Measurements from ENCODE around the gene ROR1.

ROR1 gene

GRCh38 chr1:64019818-64020217, 246.0 kb downstream of the ROR1 start:
- H3K9ac ChIP-seq (ENCODE audit: low read length): no peak overlapping the region
- H3K4me1 ChIP-seq (ENCODE audit: control insufficient read depth, insufficient read depth, low read length): peaks cover 13% of the 10 kb centered on the region
- H3K27me3 ChIP-seq (ENCODE audit: control insufficient read depth, insufficient read depth, low read length): no peaks in the 10 kb centered on the region
- no peaks in the 10 kb centered on the region for H3K9me3 ChIP-seq (ENCODE audit: control insufficient read depth, low read length)
- no peak overlapping the region for H3K4me3 ChIP-seq (ENCODE audit: low read length)
- no peaks in the 10 kb centered on the region for H3K36me3 ChIP-seq (ENCODE audit: control insufficient read depth, insufficient read depth, low read length)

- no peaks in the 10 kb centered on the region for H3K36me3 ChIP-seq (ENCODE audit: control insufficient read depth, insufficient read depth, low read length)
- no peaks in the 10 kb centered on the region for H3K9me3 ChIP-seq (ENCODE audit: control insufficient read depth, low read length)
- no peak overlapping the region for H3K4me3 ChIP-seq (ENCODE audit: low read length)
- no peaks in the 10 kb centered on the region for H3K27me3 ChIP-seq (ENCODE audit: control insufficient read depth, insufficient read depth, low read length)
- H3K9ac ChIP-seq (ENCODE audit: low read length): no peak overlapping the region
- H3K4me1 ChIP-seq (ENCODE audit: control insufficient read depth, insufficient read depth, low read length): peaks cover 13% of the 10 kb centered on the region
These were observed 247.2 kb downstream of the ROR1 start for GRCh38 chr1:64021066-64021465.

- Histone ChIP-seq H3K4me1 (ENCODE audit: control insufficient read depth, insufficient read depth, low read length) (peaks cover 3% of the 10 kb centered on the region), H3K4me3 (ENCODE audit: low read length) (no peak overlapping the region), H3K9me3 (ENCODE audit: control insufficient read depth, low read length) (no peaks in the 10 kb centered on the region), H3K27me3 (ENCODE audit: control insufficient read depth, insufficient read depth, low read length) (no peaks in the 10 kb centered on the region), H3K9ac (ENCODE audit: low read length) (no peak overlapping the region), H3K36me3 (ENCODE audit: control insufficient read depth, insufficient read depth, low read length) (no peaks in the 10 kb centered on the region)
These were observed 251.2 kb downstream of the ROR1 start for GRCh38 chr1:64025051-64025450.

GRCh38 chr1:64029037-64029436, 255.2 kb downstream of the ROR1 start:
- Histone ChIP-seq H3K9me3 (ENCODE audit: control insufficient read depth, low read length) (no peaks in the 10 kb centered on the region), H3K4me1 (ENCODE audit: control insufficient read depth, insufficient read depth, low read length) (no peaks in the 10 kb centered on the region), H3K36me3 (ENCODE audit: control insufficient read depth, insufficient read depth, low read length) (no peaks in the 10 kb centered on the region), H3K4me3 (ENCODE audit: low read length) (no peak overlapping the region), H3K27me3 (ENCODE audit: control insufficient read depth, insufficient read depth, low read length) (no peaks in the 10 kb centered on the region), H3K9ac (ENCODE audit: low read length) (no peak overlapping the region)

GRCh38 chr1:64030411-64030810, 256.6 kb downstream of the ROR1 start:
- Histone ChIP-seq H3K27me3 (ENCODE audit: control insufficient read depth, insufficient read depth, low read length) (no peaks in the 10 kb centered on the region), H3K9ac (ENCODE audit: low read length) (no peak overlapping the region), H3K9me3 (ENCODE audit: control insufficient read depth, low read length) (no peaks in the 10 kb centered on the region), H3K36me3 (ENCODE audit: control insufficient read depth, insufficient read depth, low read length) (no peaks in the 10 kb centered on the region), H3K4me1 (ENCODE audit: control insufficient read depth, insufficient read depth, low read length) (no peaks in the 10 kb centered on the region), H3K4me3 (ENCODE audit: low read length) (no peak overlapping the region)

- Histone ChIP-seq H3K36me3 (ENCODE audit: control insufficient read depth, insufficient read depth, low read length) (no peaks in the 10 kb centered on the region), H3K9ac (ENCODE audit: low read length) (no peak overlapping the region), H3K27me3 (ENCODE audit: control insufficient read depth, insufficient read depth, low read length) (no peaks in the 10 kb centered on the region), H3K9me3 (ENCODE audit: control insufficient read depth, low read length) (no peaks in the 10 kb centered on the region), H3K4me1 (ENCODE audit: control insufficient read depth, insufficient read depth, low read length) (no peaks in the 10 kb centered on the region), H3K4me3 (ENCODE audit: low read length) (no peak overlapping the region)
These were observed 257.4 kb downstream of the ROR1 start for GRCh38 chr1:64031236-64031635.

GRCh38 chr1:64033667-64034220, 259.9 kb downstream of the ROR1 start:
- Histone ChIP-seq H3K4me3 (ENCODE audit: low read length) (no peak overlapping the region), H3K27me3 (ENCODE audit: control insufficient read depth, insufficient read depth, low read length) (no peaks in the 10 kb centered on the region), H3K9ac (ENCODE audit: low read length) (no peak overlapping the region), H3K36me3 (ENCODE audit: control insufficient read depth, insufficient read depth, low read length) (no peaks in the 10 kb centered on the region), H3K9me3 (ENCODE audit: control insufficient read depth, low read length) (no peaks in the 10 kb centered on the region), H3K4me1 (ENCODE audit: control insufficient read depth, insufficient read depth, low read length) (no peaks in the 10 kb centered on the region)

- Histone ChIP-seq H3K27me3 (ENCODE audit: control insufficient read depth, insufficient read depth, low read length) (no peaks in the 10 kb centered on the region), H3K4me3 (ENCODE audit: low read length) (no peak overlapping the region), H3K9ac (ENCODE audit: low read length) (no peak overlapping the region), H3K9me3 (ENCODE audit: control insufficient read depth, low read length) (no peaks in the 10 kb centered on the region), H3K4me1 (ENCODE audit: control insufficient read depth, insufficient read depth, low read length) (peaks cover 8% of the 10 kb centered on the region), H3K36me3 (ENCODE audit: control insufficient read depth, insufficient read depth, low read length) (no peaks in the 10 kb centered on the region)
These were observed 262.7 kb downstream of the ROR1 start for GRCh38 chr1:64036549-64036948.

- H3K4me1 ChIP-seq (ENCODE audit: control insufficient read depth, insufficient read depth, low read length): peaks cover 21% of the 10 kb centered on the region
- H3K36me3 ChIP-seq (ENCODE audit: control insufficient read depth, insufficient read depth, low read length): no peaks in the 10 kb centered on the region
- H3K9me3 ChIP-seq (ENCODE audit: control insufficient read depth, low read length): no peaks in the 10 kb centered on the region
- H3K27me3 ChIP-seq (ENCODE audit: control insufficient read depth, insufficient read depth, low read length): no peaks in the 10 kb centered on the region
- H3K9ac ChIP-seq (ENCODE audit: low read length): no peak overlapping the region
- no peak overlapping the region for H3K4me3 ChIP-seq (ENCODE audit: low read length)
These were observed 264.3 kb downstream of the ROR1 start for GRCh38 chr1:64038119-64038518.

- Histone ChIP-seq H3K4me1 (ENCODE audit: control insufficient read depth, insufficient read depth, low read length) (peaks cover 24% of the 10 kb centered on the region), H3K9me3 (ENCODE audit: control insufficient read depth, low read length) (no peaks in the 10 kb centered on the region), H3K27me3 (ENCODE audit: control insufficient read depth, insufficient read depth, low read length) (no peaks in the 10 kb centered on the region), H3K36me3 (ENCODE audit: control insufficient read depth, insufficient read depth, low read length) (no peaks in the 10 kb centered on the region), H3K4me3 (ENCODE audit: low read length) (no peak overlapping the region), H3K9ac (ENCODE audit: low read length) (no peak overlapping the region)
These were observed 265.1 kb downstream of the ROR1 start for GRCh38 chr1:64038965-64039364.

- peaks cover 24% of the 10 kb centered on the region for H3K4me1 ChIP-seq (ENCODE audit: control insufficient read depth, insufficient read depth, low read length)
- no peak overlapping the region for H3K4me3 ChIP-seq (ENCODE audit: low read length)
- no peaks in the 10 kb centered on the region for H3K27me3 ChIP-seq (ENCODE audit: control insufficient read depth, insufficient read depth, low read length)
- H3K9me3 ChIP-seq (ENCODE audit: control insufficient read depth, low read length): no peaks in the 10 kb centered on the region
- no peaks in the 10 kb centered on the region for H3K36me3 ChIP-seq (ENCODE audit: control insufficient read depth, insufficient read depth, low read length)
- no peak overlapping the region for H3K9ac ChIP-seq (ENCODE audit: low read length)
These were observed 265.6 kb downstream of the ROR1 start for GRCh38 chr1:64039390-64039926.

GRCh38 chr1:64041371-64042131, 267.7 kb downstream of the ROR1 start:
- Histone ChIP-seq H3K4me1 (ENCODE audit: control insufficient read depth, insufficient read depth, low read length) (peaks cover 24% of the 10 kb centered on the region), H3K36me3 (ENCODE audit: control insufficient read depth, insufficient read depth, low read length) (no peaks in the 10 kb centered on the region), H3K9me3 (ENCODE audit: control insufficient read depth, low read length) (no peaks in the 10 kb centered on the region), H3K27me3 (ENCODE audit: control insufficient read depth, insufficient read depth, low read length) (no peaks in the 10 kb centered on the region), H3K9ac (ENCODE audit: low read length) (no peak overlapping the region), H3K4me3 (ENCODE audit: low read length) (no peak overlapping the region)
